GM18858 (cell line): Measurements from ENCODE around the gene RPUSD2.
"Not testable (repeated sequence)": the region's sequence is repeated elsewhere in the genome, so short reads cannot be mapped to it uniquely, and the experiment has no call there.

Experiments
- ATAC-seq: cut with Tn5 transposase; IDR thresholded peaks from one replicate; pipeline ENCODE4 v1.9.1; 2021; ENCODE audit not compliant: unreplicated experiment

RPUSD2 gene

GRCh38 chr15:40564591-40565332, 4.3 kb upstream of the RPUSD2 start, which contains the start of gene CCDC32:
CCDC32 (minus strand) TSS chr15:40565042; CDS start chr15:40563015, 2,027 bp downstream.
- peak; percentile 92 for ATAC-seq

- ATAC-seq, result no peak
Measured at GRCh38 chr15:40565333-40566238, 3.5 kb upstream of the RPUSD2 start.

GRCh38 chr15:40567111-40567510, 2.0 kb upstream of the RPUSD2 start:
- no peak for ATAC-seq

- no peak for ATAC-seq
Measured at GRCh38 chr15:40575113-40575512, 6.0 kb downstream of the RPUSD2 start.

- ATAC-seq, result not testable (repeated sequence)
Measured at GRCh38 chr15:40576914-40577313, 7.8 kb downstream of the RPUSD2 start.

- ATAC-seq, result no peak
Measured at GRCh38 chr15:40578892-40579291, 9.8 kb downstream of the RPUSD2 start.

GRCh38 chr15:40581796-40582195, 12.7 kb downstream of the RPUSD2 start:
- not testable (repeated sequence) for ATAC-seq

- no peak for ATAC-seq
Measured at GRCh38 chr15:40582726-40583246, 13.7 kb downstream of the RPUSD2 start.

GRCh38 chr15:40584191-40584590, 15.1 kb downstream of the RPUSD2 start:
- no peak for ATAC-seq

- no peak for ATAC-seq
Measured at GRCh38 chr15:40590667-40591050, 21.6 kb downstream of the RPUSD2 start.

GRCh38 chr15:40591389-40591788, 22.3 kb downstream of the RPUSD2 start:
- no peak for ATAC-seq

- ATAC-seq, result no peak
Measured at GRCh38 chr15:40593165-40593564, 24.1 kb downstream of the RPUSD2 start.

GRCh38 chr15:40593588-40594428, 24.7 kb downstream of the RPUSD2 start, which contains the start of gene KNL1:
KNL1 (plus strand) TSS chr15:40594249; CDS start chr15:40602932, 8,683 bp downstream.
- ATAC-seq, result peak; percentile 50

GRCh38 chr15:40594429-40594836, 25.3 kb downstream of the RPUSD2 start:
- peak; percentile 28 for ATAC-seq

GRCh38 chr15:40595219-40595618, 26.1 kb downstream of the RPUSD2 start:
- ATAC-seq, result no peak

GRCh38 chr15:40595773-40596172, 26.7 kb downstream of the RPUSD2 start:
- no peak for ATAC-seq

GRCh38 chr15:40597024-40597423, 27.9 kb downstream of the RPUSD2 start:
- no peak for ATAC-seq

- no peak for ATAC-seq
Measured at GRCh38 chr15:40598126-40598525, 29.0 kb downstream of the RPUSD2 start.

- no peak for ATAC-seq
Measured at GRCh38 chr15:40598672-40599071, 29.6 kb downstream of the RPUSD2 start.

- ATAC-seq, result no peak
Measured at GRCh38 chr15:40600956-40601355, 31.9 kb downstream of the RPUSD2 start.

- no peak for ATAC-seq
Measured at GRCh38 chr15:40603935-40604334, 34.8 kb downstream of the RPUSD2 start.
